ENCODE data around the gene ST6GALNAC3. TPM values are rescaled to one million over a fixed set of nuclear protein-coding genes. Genes with fewer than 3 reads are reported as not detected.

ST6GALNAC3 gene
- total RNA-seq, 1 donor from 2014 or later: 16.6 TPM

- no peak for DNase-seq (ENCODE audit: extremely low read depth, low read depth, low spot score)
Observed at GRCh38 chr1:76402128-76402527, 327.6 kb downstream of the ST6GALNAC3 start.

DNA sequence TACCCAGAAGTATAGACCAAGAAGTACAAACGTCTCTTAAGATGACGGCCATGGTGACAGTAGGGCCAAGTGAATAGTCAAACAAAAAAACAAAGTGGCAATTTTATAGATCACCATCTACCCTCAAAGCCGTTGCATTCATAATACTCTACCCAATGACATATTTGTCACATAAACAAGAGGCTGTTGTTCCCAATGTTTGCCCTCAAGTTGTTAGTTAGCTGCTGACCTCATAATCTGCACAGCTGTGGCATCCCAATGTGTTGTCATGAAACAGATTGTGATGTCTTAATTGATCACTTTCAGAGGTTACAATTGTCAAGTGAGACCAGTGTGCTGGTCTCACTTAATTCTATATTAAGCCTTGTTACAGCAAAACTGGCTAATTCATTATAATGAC is 333.8 kb downstream of the ST6GALNAC3 start:
- no peak for DNase-seq (ENCODE audit: extremely low read depth, low read depth, low spot score)

- DNase-seq (ENCODE audit: extremely low read depth, low read depth, low spot score): no peak
Observed at GRCh38 chr1:76410499-76410898, 336.0 kb downstream of the ST6GALNAC3 start.

GRCh38 chr1:76418531-76418930 is 344.0 kb downstream of the ST6GALNAC3 start:
- DNase-seq (ENCODE audit: extremely low read depth, low read depth, low spot score): no peak

DNA sequence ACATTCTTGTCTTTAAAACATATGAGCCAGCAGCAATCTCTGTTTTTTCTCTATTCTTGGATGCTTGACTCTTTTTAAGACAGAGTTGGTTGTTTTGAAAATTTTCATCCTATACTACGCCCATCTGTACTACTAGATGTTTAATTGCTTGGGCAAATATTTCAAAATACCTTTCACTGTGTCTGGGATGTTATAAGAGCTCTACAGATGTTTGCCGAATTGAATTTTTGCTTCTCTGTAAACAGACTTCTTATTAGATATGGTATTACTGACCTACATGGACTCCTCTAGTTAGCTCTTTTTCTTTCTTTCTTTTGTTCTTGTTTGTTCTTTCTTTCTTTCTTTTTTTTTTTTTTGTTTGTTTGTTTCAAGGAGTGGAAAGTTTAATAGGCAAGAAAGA is 345.1 kb downstream of the ST6GALNAC3 start:
- no peak for DNase-seq (ENCODE audit: extremely low read depth, low read depth, low spot score)

GRCh38 chr1:76425201-76426145 is 350.9 kb downstream of the ST6GALNAC3 start:
- DNase-seq (ENCODE audit: extremely low read depth, low read depth, low spot score): peak; percentile 36

GRCh38 chr1:76426606-76427005 is 352.1 kb downstream of the ST6GALNAC3 start:
- DNase-seq (ENCODE audit: extremely low read depth, low read depth, low spot score): no peak

DNA sequence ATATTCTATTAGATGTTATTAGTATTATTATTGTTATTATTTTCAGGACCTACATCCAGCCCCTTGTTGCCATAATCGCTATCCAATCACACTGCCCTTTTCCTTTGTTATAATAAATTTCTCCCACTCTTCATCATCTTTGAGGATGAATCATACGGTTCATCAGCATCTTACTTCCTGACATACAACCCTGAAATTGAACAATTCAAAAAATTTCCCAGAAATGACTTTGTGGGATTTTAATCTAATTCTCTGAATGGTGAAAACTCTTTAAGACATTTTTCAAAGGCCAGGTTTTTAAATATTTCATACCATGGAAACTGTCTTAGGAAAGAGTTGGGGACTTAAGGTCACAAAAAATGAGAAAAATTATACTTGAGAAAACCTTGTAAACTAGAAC is 353.5 kb downstream of the ST6GALNAC3 start:
- DNase-seq (ENCODE audit: extremely low read depth, low read depth, low spot score): no peak

- no peak for DNase-seq (ENCODE audit: extremely low read depth, low read depth, low spot score)
Observed at GRCh38 chr1:76430531-76430930, 356.0 kb downstream of the ST6GALNAC3 start.

- no peak for DNase-seq (ENCODE audit: extremely low read depth, low read depth, low spot score)
Observed at GRCh38 chr1:76433526-76433925, 359.0 kb downstream of the ST6GALNAC3 start.

- DNase-seq (ENCODE audit: extremely low read depth, low read depth, low spot score): no peak
Observed at GRCh38 chr1:76443217-76443616, 368.7 kb downstream of the ST6GALNAC3 start.

GRCh38 chr1:76444773-76445172 is 370.2 kb downstream of the ST6GALNAC3 start:
- DNase-seq (ENCODE audit: extremely low read depth, low read depth, low spot score): no peak

DNA sequence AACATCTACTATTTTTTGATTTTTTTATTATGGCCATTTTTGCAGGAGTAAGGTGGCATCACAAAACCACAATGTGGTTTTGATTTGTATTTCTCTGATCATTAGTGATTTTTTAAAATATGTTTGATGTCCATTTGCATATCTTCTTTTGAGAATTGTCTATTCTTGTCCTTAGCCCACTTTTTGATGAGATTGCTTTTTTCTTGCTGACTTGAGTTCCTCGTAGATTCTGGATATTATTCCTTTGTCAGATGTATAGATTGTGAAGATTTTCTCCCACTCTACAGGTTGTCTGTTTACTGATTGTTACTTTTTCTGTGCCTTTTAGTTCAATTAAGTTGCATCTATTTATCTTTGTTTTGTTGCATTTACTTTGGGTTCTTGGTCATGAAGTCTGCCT is 375.7 kb downstream of the ST6GALNAC3 start:
- DNase-seq (ENCODE audit: extremely low read depth, low read depth, low spot score): no peak

DNA sequence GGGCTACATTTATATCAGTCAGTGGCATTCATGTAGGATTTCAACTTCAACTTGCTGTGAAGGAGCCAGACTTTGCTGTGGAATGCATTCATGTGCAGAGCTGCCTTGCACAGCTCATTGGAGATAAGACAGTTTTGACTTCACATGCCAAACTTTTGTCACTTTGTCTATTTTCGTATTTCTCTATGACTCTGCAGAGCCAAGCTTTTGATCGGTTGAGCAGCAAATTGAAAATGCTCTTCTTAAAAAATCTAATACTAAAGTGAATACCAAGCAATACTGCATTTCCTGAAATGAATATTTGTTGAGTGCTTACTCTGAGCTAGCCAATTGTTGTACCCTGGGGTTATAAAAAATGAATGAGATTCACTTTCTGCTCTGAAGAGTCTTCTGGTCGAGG is 388.7 kb downstream of the ST6GALNAC3 start:
- DNase-seq (ENCODE audit: extremely low read depth, low read depth, low spot score): no peak

- DNase-seq (ENCODE audit: extremely low read depth, low read depth, low spot score): no peak
Observed at GRCh38 chr1:76463849-76464248, 389.3 kb downstream of the ST6GALNAC3 start.

GRCh38 chr1:76465030-76465429 is 390.5 kb downstream of the ST6GALNAC3 start:
- DNase-seq (ENCODE audit: extremely low read depth, low read depth, low spot score): no peak

DNA sequence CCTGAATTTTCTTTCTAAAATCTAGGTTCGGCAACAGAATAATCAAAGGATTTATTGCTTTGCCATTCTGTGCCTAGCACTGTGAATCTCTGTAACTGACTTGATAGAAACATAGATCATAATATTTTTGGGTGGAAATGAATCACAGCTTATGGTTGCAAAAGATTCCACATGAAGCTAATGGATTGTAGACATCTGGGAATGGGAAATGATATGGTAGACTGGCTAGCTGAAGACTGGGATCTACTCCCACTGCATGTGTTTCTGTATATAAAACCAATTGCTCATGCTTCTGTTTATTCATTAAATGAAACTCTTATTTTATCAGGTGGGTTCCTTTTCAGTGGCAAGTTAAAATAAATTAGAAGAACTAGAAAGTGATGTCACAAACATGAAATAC is 395.6 kb downstream of the ST6GALNAC3 start:
- DNase-seq (ENCODE audit: extremely low read depth, low read depth, low spot score): no peak

DNA sequence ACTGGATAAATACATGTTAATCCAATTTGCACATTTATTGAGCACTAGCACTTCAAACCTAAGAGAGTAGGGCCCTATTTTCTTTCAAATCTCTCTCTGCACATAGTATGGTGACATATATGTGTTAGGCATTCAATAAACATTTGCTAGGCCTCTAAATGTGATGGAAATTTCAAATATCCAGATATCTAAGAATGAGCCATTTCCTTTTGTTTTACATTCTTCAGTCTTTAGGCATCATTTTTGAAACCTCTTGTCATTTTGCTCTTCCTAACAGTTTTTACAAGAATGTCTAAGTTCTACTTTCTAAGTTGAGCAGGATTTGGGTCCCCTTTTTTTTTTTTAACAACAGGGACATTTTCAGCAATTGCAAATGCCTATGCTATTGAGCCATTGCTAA is 397.0 kb downstream of the ST6GALNAC3 start:
- DNase-seq (ENCODE audit: extremely low read depth, low read depth, low spot score): no peak

GRCh38 chr1:76473591-76473990 is 399.0 kb downstream of the ST6GALNAC3 start:
- no peak for DNase-seq (ENCODE audit: extremely low read depth, low read depth, low spot score)

DNA sequence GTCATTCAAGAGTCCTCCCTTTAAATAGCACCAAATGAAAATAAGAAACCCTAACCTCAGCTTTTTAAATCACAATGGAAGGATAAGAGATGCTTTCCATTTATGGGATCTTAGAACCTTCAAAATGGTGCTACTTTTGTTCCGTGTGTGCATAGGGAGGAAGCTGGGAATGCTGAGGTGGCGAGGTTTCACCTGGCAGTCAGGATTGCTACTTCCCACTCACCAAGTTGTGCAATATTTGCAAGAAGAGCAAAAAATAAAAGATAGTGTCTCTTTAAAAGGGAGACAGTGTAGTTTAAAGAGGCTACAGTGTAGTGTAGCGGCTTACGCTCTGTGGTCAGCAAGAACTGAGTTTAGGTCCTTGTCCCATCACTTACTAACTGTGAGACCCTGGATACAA is 400.4 kb downstream of the ST6GALNAC3 start:
- DNase-seq (ENCODE audit: extremely low read depth, low read depth, low spot score): no peak

GRCh38 chr1:76477156-76477555 is 402.6 kb downstream of the ST6GALNAC3 start:
- no peak for DNase-seq (ENCODE audit: extremely low read depth, low read depth, low spot score)

DNA sequence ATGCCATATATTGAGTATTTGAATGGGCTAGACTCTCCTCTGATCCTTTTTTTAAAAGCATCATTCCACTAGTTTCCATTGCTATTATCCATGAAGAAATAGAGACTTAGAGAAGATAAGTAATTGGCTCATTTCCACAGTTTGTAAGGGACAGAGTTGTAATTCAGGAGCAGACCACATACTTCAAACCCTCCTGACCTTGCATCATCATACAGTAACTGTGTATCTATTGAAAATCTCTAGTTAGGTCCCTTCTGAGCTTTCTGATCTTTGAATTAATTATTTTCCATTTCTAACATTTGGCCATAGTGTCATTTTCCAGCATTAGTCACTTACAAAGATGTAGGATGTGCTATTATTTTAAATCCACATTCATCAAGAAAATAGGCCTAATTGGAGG is 406.3 kb downstream of the ST6GALNAC3 start:
- DNase-seq (ENCODE audit: extremely low read depth, low read depth, low spot score): no peak

DNA sequence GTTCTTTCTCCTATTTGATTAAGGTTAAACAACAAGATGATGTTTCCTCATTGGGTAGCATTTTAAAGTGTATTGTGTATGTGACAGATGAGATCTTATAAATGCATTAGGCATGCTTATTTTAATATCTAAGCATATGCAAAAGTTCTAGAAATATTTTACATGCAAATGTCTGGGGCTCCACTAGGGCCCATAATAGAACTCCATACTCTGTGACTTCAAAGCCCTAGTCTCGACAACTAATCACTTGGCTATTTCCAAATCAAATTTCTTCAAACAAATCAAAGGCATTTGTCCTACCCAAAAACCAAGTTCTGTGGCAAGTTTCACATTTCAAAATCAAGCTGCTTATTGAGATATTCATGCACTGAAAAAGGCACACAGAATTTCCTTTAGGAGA is 407.1 kb downstream of the ST6GALNAC3 start:
- DNase-seq (ENCODE audit: extremely low read depth, low read depth, low spot score): no peak
